GM19351 (cell line): ENCODE results near the gene AP1G1.
"Not testable (repeated sequence)": the region's sequence is repeated elsewhere in the genome, so short reads cannot be mapped to it uniquely, and the experiment has no call there.

Source experiments
- ATAC-seq: cut with Tn5 transposase; IDR thresholded peaks from one replicate; pipeline ENCODE4 v1.9.1; 2021; ENCODE audit warnings: mild to moderate bottlenecking, moderate library complexity; ENCODE audit not compliant: unreplicated experiment

Gene AP1G1

DNA sequence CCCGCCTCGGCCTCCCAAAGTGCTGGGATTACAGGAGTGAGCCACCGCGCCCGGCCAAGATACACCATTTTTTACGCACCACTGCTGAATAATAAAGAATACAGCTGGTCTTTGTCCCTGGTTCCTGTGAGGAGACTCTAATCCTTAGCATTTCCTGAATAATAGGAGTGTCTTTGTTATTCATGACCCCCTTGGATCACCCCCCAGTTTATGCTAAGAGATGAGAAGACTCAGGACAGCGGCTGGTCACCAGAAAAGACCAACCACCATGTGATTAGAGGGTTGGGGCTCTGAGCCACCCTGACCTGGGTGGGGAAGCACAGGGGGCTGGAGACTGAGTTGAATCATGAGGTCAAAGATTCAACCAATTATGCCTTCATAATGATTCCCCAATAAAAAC lies 101.4 kb downstream of the AP1G1 start:
- no peak for ATAC-seq

DNA sequence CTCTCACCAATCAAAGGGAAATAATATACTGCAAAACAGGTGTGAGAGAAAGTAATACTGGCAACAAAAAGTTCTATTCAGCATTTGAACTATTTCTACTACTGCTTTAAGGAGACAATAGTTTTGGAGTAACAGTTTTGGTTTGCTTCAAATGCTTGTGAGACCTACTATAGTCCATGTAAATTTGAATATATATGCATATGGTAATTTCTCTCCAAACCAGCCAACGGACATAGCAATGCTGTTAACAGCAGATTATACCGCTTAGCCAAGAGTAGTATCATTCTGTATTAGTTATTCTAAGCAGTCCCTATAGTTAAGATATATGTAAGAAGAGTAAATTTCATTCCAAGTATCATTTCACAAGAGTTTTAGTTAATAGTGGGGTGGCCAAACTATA lies 102.6 kb downstream of the AP1G1 start:
- no peak for ATAC-seq

DNA sequence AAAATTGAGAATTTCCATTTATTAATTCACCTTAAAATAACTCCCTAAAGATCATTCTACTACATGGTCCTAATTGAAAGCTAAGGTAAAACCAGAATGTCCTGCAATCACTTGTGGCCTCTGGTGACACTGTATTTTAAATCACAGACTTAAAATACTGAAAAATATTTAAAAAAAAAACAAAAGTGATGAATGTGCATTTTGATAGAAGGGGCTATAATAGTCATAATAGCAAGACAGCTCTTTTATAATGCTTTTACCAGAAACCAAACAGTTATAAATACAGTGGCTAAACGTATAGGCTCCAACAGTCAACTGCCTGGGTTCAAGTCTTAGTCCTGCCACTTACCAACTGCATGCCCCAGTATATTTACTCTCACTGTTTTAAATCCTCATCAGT lies 105.3 kb downstream of the AP1G1 start:
- no peak for ATAC-seq

DNA sequence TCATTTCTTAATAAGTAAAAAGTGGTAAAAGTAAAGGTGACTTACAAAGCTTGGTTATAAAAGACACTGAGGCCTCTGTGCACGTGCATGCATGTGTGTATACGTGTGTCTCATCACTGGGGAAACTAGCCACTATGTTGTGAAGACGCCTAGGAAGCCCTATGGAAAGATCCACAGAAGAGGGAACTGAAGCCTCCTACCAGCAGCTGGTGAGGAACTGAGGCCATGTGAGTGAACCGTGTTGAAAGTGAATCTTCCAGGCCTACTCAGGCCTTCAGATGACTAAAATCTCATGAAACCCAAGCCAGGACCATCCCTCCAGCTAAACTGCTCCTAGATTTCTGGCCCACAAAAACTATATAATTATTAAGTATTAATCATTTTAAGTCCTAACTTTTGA lies 107.8 kb downstream of the AP1G1 start:
- no peak for ATAC-seq

DNA sequence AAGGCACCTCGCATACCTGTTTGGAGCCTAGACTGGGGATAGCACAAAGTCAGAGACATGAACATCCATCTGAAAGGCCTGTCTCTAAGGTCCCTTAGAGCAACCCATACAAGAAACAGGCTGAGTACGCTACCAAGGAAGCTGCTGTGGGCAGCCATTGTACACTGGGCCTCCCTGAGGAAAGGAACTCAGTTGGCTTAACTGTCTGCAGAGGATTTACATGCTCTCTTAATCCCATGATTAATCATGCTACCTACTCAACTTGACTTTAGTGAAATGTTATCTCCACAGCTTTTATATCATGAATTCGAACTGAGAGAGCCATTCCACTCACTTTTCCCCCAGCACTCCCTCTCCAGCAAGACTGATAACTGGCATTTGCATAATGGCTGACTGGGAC lies 110.1 kb downstream of the AP1G1 start:
- no peak for ATAC-seq

DNA sequence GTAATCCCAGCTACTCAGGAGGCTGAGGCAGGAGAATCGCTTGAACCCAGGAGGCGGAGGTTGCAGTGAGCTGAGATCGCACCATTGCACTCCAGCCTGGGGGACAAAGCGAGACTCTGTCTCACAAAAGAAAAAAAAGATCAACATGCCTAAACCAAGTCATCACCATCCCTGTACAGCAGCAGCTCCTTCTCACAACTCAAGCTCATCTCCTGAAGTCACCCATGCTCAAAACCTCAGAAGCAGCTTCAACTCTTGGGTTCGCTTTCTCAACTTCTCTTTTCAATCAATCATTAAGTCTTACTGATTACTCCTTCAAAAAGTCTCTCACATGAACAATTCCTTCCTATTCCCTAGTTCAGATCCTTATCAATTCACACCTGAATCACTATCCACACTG lies 115.5 kb downstream of the AP1G1 start:
- ATAC-seq, result no peak

DNA sequence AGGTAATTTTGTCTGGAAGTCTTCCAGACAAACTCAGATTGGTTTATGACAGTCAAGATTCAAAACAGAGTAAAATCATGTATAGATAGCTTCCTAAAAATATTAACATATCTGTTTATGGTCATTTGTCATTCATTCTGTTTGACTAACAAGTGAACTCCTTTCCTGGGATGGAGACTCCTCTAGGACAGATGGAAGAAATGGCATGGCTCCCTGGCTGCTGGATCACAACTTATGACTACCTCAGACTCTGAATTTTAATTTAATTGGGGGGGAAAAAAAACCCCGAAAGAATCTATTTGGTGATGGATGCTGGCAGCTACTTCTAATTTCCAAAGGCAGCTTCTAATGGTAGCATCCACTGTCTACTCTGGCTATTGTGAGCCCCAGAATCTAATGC lies 118.7 kb downstream of the AP1G1 start:
- ATAC-seq, result no peak

DNA sequence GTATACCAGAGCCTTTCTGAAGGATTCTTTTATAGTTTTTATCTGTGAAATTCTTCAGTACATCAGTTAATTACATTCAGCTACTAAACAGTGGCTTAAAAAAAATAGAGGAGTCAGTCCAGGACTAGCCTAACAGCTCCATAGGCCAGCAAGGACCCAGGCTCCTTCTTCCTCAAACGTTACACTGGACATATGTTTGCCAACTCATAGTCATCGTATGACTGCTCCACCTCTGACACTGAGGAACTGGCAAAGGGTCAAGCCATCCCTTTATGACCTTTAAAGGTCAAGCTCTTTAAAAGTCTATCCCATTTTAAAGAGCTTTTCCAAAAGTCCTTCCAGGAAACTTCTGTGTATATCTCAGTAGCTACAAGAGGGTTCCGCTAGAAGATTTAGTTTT lies 120.8 kb downstream of the AP1G1 start:
- ATAC-seq, result no peak

DNA sequence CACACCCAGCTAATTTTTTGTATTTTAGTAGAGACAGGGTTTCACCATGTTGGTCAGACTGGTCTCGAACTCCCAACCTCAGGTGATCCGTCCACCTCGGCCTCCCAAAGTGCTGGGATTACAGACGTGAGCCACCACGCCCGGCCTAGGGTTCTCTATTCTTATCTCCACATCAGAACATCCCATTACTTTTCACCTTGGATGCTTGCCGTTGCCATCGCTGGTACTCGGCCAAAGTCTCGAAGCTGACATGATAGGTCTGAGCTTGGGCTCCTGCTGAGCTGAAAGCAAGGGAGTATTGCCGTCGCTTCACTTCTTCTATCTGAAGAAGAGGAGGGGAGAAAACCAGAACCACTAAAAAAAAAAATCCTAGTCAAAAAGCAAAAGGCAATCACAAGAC lies 124.4 kb downstream of the AP1G1 start:
- ATAC-seq, result not testable (repeated sequence)

DNA sequence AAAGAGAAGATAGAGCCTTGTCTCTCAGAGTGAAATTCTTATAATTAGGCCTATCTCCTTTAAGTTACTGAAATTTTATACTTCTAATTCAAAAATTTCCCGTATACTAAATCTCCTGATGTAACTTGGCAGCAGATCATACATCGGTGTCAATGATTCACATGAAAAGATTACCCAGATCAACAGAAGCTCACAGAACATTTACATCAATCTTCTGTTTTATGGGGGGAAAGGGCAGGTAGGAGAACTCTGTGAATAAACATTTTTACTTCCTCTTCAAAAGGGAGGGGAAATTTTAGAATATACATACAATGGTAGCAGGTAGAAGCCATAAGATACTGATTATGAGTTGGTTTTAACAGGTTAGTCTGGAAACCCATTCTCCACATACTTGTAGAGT lies 127.3 kb downstream of the AP1G1 start:
- ATAC-seq, result no peak
